ENCODE measurements around the gene AHNAK2.

The AHNAK2 gene

DNA sequence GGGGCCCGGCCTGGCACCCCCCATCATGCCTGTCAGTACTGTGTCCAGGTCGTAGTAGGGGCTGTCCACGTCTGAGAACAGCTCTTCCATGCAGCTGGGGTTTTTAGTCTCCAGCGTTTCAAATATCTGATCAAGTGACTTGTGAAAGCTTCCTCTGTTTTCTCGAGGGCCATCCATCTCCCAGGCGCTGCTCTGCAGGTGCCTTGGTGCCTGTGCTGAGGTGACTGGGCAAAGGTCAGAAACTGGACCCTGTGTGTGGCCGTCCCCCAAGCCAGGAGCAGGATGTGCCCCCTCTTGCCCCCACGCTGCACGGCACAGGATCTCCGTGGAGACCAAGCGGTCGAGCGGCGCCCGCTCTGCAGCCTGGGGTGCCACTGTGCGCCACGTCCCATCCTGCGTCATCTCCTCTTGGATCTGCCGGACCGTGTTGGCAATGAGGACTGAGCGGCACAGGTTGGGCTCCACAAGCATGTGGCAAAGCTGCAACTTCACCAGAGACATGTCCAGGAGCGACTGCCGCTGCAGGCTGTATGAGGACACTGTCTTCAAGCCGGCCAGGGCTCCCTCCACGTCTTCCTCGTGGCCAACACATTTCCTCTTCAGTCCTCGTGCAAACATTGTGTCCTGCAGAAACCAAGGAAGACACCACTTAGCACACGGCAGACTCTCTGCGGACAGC is 33.3 kb upstream of the AHNAK2 start:
- no peak for DNase-seq (ENCODE audit: low read depth)

DNA sequence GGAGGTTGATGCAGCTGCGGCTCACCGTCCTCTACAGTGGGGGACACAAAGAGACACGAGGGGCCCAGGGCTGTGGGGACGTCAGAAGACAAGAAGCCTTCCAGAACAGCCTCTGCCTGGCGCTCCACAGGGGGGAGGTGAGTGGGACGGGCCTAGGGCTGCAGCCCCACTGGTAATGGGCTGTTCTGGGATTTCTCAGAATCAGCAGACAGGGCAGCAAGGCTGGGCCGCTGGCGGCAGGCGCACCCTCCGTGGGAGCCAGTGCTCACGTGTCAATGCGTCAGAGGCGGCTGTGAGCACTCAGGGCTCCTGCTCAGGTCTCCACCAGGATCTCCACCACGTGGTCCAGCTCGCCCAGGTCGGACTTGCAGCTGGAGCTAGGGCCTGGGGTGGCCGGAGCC is 32.7 kb upstream of the AHNAK2 start:
- DNase-seq (ENCODE audit: low read depth), result no peak

DNA sequence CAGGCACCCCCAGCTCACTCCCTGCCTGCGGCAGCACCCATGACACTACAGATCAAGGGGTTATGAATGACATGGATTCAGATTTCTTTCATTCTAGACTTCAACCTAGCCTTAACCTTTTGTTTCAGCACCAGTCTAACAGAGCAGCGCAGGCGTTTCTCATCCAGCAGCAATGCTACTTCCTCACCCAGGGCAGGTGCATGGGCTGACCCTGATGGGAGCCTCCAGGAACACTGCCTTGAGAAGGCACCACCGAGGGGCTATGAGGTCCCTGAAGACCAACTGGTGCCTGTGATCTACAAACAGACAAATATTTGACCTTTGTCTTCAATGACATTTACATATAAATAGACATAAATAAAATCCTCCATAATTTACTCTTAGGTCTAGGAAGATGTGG is 31.9 kb upstream of the AHNAK2 start:
- DNase-seq (ENCODE audit: low read depth), result no peak

- no peak for DNase-seq (ENCODE audit: low read depth)
These were observed 29.6 kb upstream of the AHNAK2 start for GRCh38 chr14:105007593-105008264.

- no peak for DNase-seq (ENCODE audit: low read depth)
These were observed 28.8 kb upstream of the AHNAK2 start for GRCh38 chr14:105006831-105007592.

GRCh38 chr14:105005929-105006830 is 28.0 kb upstream of the AHNAK2 start:
- no peak for DNase-seq (ENCODE audit: low read depth)

DNA sequence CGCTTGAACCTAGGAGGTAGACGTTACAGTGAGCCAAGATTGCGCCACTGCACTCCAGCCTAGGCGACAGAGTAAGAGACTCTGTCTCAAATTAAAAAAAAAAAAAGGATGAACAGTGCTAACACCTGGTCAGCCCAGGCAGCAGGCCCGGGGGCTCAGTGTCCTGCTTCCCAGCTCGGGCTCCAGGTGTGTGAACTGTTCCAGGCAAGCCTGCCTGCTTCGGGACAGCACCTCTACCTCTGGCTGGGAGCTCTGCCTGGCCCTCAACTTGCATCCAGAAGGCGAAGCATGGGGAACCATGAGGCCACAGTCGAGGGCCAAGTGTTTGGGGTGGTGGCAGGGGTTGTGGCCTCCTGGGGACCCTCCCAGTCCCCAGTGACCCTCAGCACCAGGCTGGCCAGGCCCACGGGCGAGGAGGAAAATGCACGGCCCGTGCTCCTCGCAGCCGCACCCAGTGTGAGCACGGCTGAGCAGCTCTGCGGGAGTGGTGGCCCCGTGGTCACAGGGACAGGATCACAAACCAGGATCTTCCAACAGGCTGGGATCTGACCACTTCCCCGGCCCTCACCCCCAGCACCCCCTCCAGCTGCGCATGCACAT is 27.3 kb upstream of the AHNAK2 start:
- no peak for DNase-seq (ENCODE audit: low read depth)

GRCh38 chr14:104999361-104999760 is 21.2 kb upstream of the AHNAK2 start:
- DNase-seq (ENCODE audit: low read depth), result no peak

- DNase-seq (ENCODE audit: low read depth), result no peak
These were observed 20.6 kb upstream of the AHNAK2 start for GRCh38 chr14:104998801-104999200.

DNA sequence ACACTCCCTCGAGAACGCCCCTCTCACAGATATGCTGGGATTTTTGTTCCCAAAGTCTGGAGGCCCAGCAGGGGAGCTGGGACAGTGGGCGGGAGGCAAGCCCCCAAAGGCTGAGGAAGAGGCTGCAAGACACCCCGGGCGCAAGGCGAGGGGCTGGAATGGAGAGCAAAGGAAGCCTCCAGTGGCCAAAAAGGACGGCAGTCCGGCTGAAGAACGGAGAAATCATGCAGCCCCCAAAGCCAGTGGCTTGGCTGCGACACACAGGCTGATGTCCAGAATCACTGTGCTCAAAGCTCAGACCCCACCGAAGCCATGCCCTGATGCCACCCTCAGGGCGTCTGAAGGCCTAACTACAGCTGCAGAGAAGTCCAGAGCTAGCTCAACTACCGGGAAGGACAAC is 18.3 kb upstream of the AHNAK2 start:
- no peak for DNase-seq (ENCODE audit: low read depth)

- DNase-seq (ENCODE audit: low read depth), result no peak
These were observed 17.9 kb upstream of the AHNAK2 start for GRCh38 chr14:104996032-104996431.

- DNase-seq (ENCODE audit: low read depth), result no peak
These were observed 16.8 kb upstream of the AHNAK2 start for GRCh38 chr14:104994978-104995377.

GRCh38 chr14:104993808-104994591 is 15.8 kb upstream of the AHNAK2 start:
- DNase-seq (ENCODE audit: low read depth), result no peak

- DNase-seq (ENCODE audit: low read depth), result no peak
These were observed 15.1 kb upstream of the AHNAK2 start for GRCh38 chr14:104993306-104993705.

DNA sequence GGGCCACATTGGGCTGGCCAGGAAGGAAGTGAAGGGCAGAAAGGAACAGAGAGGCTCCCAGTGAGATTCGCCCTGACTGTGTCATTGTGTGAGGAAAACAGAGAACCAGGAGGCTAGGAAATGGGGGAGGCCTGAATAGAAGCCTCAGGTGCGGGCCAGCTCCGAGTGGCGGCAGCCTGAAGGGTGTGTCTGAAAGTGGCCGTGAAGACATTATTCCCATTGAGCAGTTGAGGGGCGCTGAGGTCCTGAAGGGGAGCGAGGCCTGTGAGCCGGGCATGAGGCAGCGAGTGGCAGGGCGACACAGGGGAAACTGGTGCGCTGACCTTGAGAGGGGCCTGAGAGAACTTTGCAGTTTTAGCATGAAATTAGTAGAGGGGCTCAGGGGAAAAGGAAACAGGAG is 14.3 kb upstream of the AHNAK2 start:
- DNase-seq (ENCODE audit: low read depth), result no peak

GRCh38 chr14:104991896-104992230 is 13.7 kb upstream of the AHNAK2 start:
- no peak for DNase-seq (ENCODE audit: low read depth)

DNA sequence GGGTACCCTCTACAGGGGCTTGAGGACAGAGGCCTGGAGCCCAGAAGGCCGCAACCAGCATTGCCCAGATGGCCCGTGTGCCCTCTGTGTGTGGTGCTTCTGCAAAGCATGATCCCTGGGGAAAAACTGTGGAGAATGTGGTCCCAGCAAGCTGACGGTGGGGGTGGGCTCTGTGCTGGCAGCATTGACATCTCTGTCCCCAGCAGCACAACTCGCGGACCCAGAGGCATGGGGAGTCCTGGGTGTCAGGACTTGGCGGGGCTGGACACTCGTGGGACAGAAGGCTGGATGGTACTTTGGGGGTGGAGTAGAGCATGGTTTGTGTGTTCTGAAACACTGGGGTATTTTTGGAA is 11.8 kb upstream of the AHNAK2 start:
- no peak for DNase-seq (ENCODE audit: low read depth)

DNA sequence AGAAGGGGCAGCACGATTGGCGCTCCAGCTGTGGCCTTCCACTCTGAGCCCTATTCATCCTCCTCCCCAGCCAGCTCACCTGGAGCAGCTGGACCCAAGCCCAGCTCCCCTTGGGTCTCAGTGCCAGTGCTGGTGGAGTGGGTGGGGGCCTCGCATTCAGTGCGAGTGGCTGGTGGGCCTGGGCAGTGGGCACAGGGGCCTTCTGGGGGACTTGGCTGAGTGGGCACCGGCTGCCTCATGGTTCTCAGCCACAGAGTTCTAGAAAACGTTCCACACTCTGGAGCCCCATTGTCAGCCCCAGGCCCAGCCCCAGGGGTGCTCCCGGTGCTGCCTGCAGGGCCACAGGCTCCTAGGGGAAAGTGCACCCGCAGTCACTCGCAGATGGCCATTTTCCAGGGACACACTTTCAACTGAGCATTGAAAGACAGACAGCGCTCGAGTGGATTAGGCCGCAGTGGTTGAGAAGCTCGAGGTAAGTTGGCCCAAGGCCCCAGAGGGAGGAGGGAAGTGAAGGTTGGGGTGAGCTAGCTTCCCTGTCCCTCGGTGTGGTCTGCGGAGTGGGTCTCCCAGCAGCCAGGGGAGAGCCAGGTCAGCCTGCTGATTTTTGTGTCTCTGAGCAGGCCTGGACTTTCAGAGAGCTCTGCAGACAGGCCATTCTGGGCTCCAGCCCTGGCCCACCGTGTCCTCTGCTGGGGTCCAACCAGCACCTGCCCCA is 11.2 kb upstream of the AHNAK2 start:
- DNase-seq (ENCODE audit: low read depth), result no peak

- DNase-seq (ENCODE audit: low read depth), result no peak
These were observed 8.5 kb upstream of the AHNAK2 start for GRCh38 chr14:104986487-104987164.

Measured in iris pigment epithelial cell (primary cell).